GM20000 (cell line): ENCODE results near the gene SLC35B4.

ENCODE experiments used
- DNase-seq: peaks from one replicate; pipeline ENCODE4 v3.0.0; 2012; ENCODE audit warnings: low spot score
- TF ChIP-seq, protein P1 (sequence below): IDR thresholded peaks from 2 replicates; pipeline ENCODE4 v1.5.1; 2012; ENCODE audit warnings: mild to moderate bottlenecking, control low read depth; ENCODE audit errors: extremely low read depth, missing control alignments

SLC35B4 gene

DNA sequence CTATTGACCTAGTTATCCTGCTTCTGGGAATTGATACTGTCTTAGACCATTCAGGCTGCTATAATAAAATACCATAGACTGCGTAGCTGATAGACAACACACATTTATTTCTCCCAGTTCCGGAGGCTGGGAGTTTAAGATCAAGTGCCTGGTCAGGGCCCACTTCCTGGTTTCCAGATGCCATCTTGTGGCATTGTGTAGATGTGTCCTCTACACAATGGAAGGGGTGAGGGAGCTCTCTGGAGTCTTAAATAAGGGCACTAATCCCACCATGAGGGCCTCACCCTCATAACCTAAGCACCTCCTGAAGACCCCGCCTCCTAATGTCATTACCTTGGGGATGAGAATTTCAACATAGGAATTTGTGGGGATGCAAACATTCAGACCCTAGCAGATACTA, 62.4 kb downstream of the SLC35B4 start:
- no peak for DNase-seq
- TF ChIP-seq, protein P1, sequence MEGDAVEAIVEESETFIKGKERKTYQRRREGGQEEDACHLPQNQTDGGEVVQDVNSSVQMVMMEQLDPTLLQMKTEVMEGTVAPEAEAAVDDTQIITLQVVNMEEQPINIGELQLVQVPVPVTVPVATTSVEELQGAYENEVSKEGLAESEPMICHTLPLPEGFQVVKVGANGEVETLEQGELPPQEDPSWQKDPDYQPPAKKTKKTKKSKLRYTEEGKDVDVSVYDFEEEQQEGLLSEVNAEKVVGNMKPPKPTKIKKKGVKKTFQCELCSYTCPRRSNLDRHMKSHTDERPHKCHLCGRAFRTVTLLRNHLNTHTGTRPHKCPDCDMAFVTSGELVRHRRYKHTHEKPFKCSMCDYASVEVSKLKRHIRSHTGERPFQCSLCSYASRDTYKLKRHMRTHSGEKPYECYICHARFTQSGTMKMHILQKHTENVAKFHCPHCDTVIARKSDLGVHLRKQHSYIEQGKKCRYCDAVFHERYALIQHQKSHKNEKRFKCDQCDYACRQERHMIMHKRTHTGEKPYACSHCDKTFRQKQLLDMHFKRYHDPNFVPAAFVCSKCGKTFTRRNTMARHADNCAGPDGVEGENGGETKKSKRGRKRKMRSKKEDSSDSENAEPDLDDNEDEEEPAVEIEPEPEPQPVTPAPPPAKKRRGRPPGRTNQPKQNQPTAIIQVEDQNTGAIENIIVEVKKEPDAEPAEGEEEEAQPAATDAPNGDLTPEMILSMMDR, result no peak

DNA sequence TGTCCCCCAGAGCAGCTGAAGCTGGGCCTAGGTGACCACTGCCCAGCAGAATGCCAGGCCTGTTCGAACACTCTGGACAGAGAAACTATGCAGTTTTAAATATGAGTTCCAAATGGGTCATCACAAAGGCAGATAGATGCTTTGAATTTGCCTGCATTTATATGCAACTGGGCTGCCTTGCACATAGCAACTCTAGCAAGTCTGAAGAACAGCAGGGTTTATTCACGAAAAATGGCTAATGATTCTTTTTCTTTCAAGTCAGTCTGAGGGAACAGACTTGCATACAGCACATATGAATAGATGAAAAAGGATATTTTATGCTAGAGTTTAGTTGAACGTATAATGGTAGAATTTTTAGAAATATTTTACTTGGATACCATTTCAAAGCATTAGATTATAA, 68.5 kb downstream of the SLC35B4 start:
- no peak for DNase-seq
- TF ChIP-seq, protein P1, result no peak

DNA sequence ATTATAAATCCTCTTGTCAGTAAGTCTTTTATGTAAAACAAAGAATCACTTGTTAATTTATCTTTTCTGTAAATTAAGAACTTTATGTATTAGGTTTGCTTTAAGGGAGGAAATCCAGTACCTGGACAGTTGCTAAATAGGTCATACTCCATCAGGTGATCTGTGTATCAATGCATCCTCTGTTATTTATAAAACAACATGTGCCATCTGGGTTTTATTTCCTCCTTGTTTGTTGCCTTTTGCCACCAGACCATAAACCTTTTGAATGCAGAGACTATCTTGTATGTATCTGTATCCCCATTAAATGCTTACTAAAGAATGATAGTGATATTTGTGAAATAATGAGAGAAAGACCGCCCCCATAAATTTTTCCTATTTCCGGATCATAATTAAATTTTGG, 70.0 kb downstream of the SLC35B4 start:
- TF ChIP-seq, protein P1, result no peak
- no peak for DNase-seq

DNA sequence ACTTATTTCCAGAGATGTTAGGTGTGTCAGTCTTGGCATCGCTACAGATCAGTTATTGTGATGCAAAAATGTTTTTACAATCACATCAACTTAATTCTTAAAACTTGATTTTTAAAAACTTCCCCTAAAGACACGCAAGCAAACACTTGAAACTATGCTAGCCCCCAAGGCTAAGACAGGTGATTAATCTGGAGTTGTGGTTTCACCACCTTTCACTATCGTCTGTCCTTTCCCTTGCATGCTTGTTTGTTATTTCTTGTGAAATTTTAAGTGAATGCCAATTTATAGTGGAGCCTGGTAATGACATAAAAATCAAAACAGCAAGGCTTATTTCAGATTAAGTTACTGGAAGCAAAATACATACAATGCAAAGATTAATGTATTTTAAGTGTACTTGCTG, 70.4 kb downstream of the SLC35B4 start:
- no peak for DNase-seq
- TF ChIP-seq, protein P1, result no peak

DNA sequence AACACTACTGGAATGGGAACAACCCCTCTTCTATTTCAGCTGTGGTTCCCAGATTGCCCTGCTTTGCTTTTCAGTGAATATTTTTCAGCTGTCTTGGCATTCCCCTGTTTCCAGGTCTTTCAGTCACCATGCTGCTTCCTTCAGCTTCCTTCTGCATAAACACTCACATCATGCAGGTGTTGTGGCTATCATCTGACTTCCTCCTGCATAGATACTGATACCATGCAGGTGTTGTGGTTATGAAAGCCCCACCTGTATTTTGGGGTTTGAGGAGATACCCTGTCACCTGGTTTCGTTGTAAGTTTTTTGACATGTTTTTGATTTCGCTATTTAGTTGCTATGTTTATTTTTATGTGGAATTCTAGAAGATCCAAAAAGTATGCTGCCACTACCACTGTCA, 71.5 kb downstream of the SLC35B4 start:
- TF ChIP-seq, protein P1, result no peak
- DNase-seq, result no peak
